Measurements from ENCODE around the gene SPAG8. TPM values are rescaled to one million over a fixed set of nuclear protein-coding genes. Genes with fewer than 3 reads are reported as not detected.

The SPAG8 gene
- total and polyA plus RNA-seq, 9 of the 15 experiments (the other 6 are each of a cell fraction or from before 2014, with no cell fraction given) = 0.03 to 0.47 (median 0.21) TPM

GRCh38 chr9:35814106-35814840, 2.2 kb upstream of the SPAG8 start (continued):
- TF ChIP-seq, protein P1, sequence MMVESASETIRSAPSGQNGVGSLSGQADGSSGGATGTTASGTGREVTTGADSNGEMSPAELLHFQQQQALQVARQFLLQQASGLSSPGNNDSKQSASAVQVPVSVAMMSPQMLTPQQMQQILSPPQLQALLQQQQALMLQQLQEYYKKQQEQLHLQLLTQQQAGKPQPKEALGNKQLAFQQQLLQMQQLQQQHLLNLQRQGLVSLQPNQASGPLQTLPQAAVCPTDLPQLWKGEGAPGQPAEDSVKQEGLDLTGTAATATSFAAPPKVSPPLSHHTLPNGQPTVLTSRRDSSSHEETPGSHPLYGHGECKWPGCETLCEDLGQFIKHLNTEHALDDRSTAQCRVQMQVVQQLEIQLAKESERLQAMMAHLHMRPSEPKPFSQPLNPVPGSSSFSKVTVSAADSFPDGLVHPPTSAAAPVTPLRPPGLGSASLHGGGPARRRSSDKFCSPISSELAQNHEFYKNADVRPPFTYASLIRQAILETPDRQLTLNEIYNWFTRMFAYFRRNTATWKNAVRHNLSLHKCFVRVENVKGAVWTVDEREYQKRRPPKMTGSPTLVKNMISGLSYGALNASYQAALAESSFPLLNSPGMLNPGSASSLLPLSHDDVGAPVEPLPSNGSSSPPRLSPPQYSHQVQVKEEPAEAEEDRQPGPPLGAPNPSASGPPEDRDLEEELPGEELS (CRISPR knock-in tag; IDR thresholded peaks at IDR 0.05; ENCODE audit: borderline replicate concordance) = no peak
- TF ChIP-seq AFF4 (CRISPR knock-in tag; IDR thresholded peaks at IDR 0.05) = no peak
- TF ChIP-seq, protein P2, sequence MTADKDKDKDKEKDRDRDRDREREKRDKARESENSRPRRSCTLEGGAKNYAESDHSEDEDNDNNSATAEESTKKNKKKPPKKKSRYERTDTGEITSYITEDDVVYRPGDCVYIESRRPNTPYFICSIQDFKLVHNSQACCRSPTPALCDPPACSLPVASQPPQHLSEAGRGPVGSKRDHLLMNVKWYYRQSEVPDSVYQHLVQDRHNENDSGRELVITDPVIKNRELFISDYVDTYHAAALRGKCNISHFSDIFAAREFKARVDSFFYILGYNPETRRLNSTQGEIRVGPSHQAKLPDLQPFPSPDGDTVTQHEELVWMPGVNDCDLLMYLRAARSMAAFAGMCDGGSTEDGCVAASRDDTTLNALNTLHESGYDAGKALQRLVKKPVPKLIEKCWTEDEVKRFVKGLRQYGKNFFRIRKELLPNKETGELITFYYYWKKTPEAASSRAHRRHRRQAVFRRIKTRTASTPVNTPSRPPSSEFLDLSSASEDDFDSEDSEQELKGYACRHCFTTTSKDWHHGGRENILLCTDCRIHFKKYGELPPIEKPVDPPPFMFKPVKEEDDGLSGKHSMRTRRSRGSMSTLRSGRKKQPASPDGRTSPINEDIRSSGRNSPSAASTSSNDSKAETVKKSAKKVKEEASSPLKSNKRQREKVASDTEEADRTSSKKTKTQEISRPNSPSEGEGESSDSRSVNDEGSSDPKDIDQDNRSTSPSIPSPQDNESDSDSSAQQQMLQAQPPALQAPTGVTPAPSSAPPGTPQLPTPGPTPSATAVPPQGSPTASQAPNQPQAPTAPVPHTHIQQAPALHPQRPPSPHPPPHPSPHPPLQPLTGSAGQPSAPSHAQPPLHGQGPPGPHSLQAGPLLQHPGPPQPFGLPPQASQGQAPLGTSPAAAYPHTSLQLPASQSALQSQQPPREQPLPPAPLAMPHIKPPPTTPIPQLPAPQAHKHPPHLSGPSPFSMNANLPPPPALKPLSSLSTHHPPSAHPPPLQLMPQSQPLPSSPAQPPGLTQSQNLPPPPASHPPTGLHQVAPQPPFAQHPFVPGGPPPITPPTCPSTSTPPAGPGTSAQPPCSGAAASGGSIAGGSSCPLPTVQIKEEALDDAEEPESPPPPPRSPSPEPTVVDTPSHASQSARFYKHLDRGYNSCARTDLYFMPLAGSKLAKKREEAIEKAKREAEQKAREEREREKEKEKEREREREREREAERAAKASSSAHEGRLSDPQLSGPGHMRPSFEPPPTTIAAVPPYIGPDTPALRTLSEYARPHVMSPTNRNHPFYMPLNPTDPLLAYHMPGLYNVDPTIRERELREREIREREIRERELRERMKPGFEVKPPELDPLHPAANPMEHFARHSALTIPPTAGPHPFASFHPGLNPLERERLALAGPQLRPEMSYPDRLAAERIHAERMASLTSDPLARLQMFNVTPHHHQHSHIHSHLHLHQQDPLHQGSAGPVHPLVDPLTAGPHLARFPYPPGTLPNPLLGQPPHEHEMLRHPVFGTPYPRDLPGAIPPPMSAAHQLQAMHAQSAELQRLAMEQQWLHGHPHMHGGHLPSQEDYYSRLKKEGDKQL (CRISPR knock-in tag; IDR thresholded peaks at IDR 0.05; ENCODE audit: borderline replicate concordance) = no peak
- TF ChIP-seq, protein P3, sequence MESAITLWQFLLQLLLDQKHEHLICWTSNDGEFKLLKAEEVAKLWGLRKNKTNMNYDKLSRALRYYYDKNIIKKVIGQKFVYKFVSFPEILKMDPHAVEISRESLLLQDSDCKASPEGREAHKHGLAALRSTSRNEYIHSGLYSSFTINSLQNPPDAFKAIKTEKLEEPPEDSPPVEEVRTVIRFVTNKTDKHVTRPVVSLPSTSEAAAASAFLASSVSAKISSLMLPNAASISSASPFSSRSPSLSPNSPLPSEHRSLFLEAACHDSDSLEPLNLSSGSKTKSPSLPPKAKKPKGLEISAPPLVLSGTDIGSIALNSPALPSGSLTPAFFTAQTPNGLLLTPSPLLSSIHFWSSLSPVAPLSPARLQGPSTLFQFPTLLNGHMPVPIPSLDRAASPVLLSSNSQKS (CRISPR knock-in tag; IDR thresholded peaks at IDR 0.05) = no peak
- TF ChIP-seq CBX2 (IDR thresholded peaks at IDR 0.05; ENCODE audit: insufficient read depth, low read length, poor library complexity, severe bottlenecking) = no peak
- TF ChIP-seq, protein P4, sequence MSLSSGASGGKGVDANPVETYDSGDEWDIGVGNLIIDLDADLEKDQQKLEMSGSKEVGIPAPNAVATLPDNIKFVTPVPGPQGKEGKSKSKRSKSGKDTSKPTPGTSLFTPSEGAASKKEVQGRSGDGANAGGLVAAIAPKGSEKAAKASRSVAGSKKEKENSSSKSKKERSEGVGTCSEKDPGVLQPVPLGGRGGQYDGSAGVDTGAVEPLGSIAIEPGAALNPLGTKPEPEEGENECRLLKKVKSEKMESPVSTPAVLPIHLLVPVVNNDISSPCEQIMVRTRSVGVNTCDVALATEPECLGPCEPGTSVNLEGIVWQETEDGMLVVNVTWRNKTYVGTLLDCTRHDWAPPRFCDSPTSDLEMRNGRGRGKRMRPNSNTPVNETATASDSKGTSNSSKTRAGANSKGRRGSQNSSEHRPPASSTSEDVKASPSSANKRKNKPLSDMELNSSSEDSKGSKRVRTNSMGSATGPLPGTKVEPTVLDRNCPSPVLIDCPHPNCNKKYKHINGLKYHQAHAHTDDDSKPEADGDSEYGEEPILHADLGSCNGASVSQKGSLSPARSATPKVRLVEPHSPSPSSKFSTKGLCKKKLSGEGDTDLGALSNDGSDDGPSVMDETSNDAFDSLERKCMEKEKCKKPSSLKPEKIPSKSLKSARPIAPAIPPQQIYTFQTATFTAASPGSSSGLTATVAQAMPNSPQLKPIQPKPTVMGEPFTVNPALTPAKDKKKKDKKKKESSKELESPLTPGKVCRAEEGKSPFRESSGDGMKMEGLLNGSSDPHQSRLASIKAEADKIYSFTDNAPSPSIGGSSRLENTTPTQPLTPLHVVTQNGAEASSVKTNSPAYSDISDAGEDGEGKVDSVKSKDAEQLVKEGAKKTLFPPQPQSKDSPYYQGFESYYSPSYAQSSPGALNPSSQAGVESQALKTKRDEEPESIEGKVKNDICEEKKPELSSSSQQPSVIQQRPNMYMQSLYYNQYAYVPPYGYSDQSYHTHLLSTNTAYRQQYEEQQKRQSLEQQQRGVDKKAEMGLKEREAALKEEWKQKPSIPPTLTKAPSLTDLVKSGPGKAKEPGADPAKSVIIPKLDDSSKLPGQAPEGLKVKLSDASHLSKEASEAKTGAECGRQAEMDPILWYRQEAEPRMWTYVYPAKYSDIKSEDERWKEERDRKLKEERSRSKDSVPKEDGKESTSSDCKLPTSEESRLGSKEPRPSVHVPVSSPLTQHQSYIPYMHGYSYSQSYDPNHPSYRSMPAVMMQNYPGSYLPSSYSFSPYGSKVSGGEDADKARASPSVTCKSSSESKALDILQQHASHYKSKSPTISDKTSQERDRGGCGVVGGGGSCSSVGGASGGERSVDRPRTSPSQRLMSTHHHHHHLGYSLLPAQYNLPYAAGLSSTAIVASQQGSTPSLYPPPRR (CRISPR knock-in tag; IDR thresholded peaks at IDR 0.05; ENCODE audit: borderline replicate concordance) = no peak

Data from K562 (cell line).